HFF-Myc (cell line): ENCODE data around the gene FAM174C.

Experiments used
- DNase-seq: peaks from one replicate; pipeline ENCODE4 v3.0.0-alpha.2; 2011; ENCODE audit warnings: low read depth; ENCODE audit errors: extremely low read depth
- H3K4me3 ChIP-seq: replicated peaks from 2 replicates; pipeline ENCODE4 v1.5.1; 2011; ENCODE audit warnings: low read depth, mild to moderate bottlenecking, control low read depth, low read length
- CTCF ChIP-seq: IDR thresholded peaks from 2 replicates; pipeline ENCODE4 v1.5.1; 2012; ENCODE audit warnings: mild to moderate bottlenecking, low read depth, low read length, control low read depth; ENCODE audit errors: missing control alignments

The FAM174C gene

GRCh38 chr19:1309977-1310852, 34.9 kb downstream of the FAM174C start:
- no peak for TF ChIP-seq CTCF
- no peak for DNase-seq
- H3K4me3 ChIP-seq = no peak overlapping the region

GRCh38 chr19:1310853-1311180, 35.5 kb downstream of the FAM174C start:
- no peak for DNase-seq
- TF ChIP-seq CTCF = no peak

GRCh38 chr19:1311543-1312091, 36.3 kb downstream of the FAM174C start:
- DNase-seq = no peak
- TF ChIP-seq CTCF = no peak
- no peak overlapping the region for H3K4me3 ChIP-seq

More at GRCh38 chr19:1310853-1311180, 35.5 kb downstream of the FAM174C start:
- H3K4me3 ChIP-seq = no peak overlapping the region

- H3K4me3 ChIP-seq = no peak overlapping the region
- no peak for TF ChIP-seq CTCF
- DNase-seq = no peak
Observed at GRCh38 chr19:1312767-1313694, 37.7 kb downstream of the FAM174C start.

GRCh38 chr19:1313695-1314613, 38.6 kb downstream of the FAM174C start:
- H3K4me3 ChIP-seq = no peak overlapping the region
- TF ChIP-seq CTCF = no peak
- DNase-seq = no peak
